Neuron (in vitro differentiated cells): ENCODE results near the gene FIBIN.
"Not testable (repeated sequence)": the region's sequence is repeated elsewhere in the genome, so short reads cannot be mapped to it uniquely, and the experiment has no call there.

ENCODE experiments used
- H2AFZ ChIP-seq: one replicate; pipeline ENCODE4 v1.6.1; 2013; ENCODE audit warnings: low read depth, mild to moderate bottlenecking, inconsistent platforms, low read length, moderate library complexity
- H3K27me3 ChIP-seq: one replicate; pipeline ENCODE4 v1.6.1; 2013; ENCODE audit warnings: low read length; ENCODE audit not compliant: insufficient read depth
- H3K36me3 ChIP-seq: one replicate; pipeline ENCODE4 v1.6.1; 2013; ENCODE audit warnings: low read length; ENCODE audit not compliant: insufficient read depth
- H3K4me1 ChIP-seq: one replicate; pipeline ENCODE4 v1.6.1; 2013; ENCODE audit warnings: low read length; ENCODE audit not compliant: insufficient read depth
- H3K4me3 ChIP-seq: 2 replicates; pipeline ENCODE4 v1.5.1; 2013; ENCODE audit warnings: mild to moderate bottlenecking, low read length, moderate library complexity
- H3K9me3 ChIP-seq: one replicate; pipeline ENCODE4 v1.6.1; 2013; ENCODE audit warnings: low read length

The FIBIN gene

DNA sequence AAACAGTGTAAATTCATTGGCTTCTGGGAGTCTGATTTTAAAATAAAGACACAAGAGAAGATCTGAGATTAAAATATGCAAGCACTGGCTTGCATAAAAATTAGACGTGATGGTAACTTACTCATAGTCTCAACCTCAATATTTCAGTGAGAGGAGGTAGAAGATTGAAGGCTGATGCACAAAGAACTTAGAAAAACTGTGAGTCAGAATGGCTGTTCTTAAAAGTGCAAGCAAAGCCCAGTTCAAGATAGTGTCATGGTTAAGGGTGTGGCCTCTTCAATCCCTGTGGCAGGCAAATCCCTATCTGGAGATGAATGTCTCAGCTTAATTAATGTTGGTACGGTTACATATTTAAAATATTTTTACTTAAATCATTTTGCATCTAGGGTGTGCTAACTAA is 33.6 kb upstream of the FIBIN start:
- H3K36me3 ChIP-seq: no peaks in the 10 kb centered on the region
- H2AFZ ChIP-seq: no peak overlapping the region
- no peaks in the 10 kb centered on the region for H3K27me3 ChIP-seq
- H3K4me3 ChIP-seq: no peak overlapping the region
- H3K9me3 ChIP-seq: no peaks in the 10 kb centered on the region
- no peaks in the 10 kb centered on the region for H3K4me1 ChIP-seq

DNA sequence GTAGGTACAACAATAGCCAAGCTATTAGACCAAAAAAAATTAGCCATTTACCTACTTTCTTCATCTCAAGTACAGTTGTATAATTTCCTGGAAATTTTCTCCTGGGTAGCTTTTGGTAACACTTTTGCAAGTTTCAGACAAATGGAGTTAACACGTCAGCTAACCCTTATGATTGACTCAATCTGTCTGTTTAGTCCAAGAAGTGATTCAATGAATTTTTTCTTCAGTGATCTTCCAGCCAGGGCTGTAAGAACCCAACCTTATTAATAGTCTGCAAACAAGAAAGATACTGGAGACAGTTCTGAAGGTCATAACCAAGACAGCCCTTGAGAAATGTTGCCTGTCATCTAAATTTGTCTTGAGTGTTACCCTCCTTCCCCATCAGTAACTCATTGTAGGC is 30.1 kb upstream of the FIBIN start:
- Histone ChIP-seq H2AFZ (no peak overlapping the region), H3K4me1 (no peaks in the 10 kb centered on the region), H3K9me3 (no peaks in the 10 kb centered on the region), H3K4me3 (no peak overlapping the region), H3K36me3 (no peaks in the 10 kb centered on the region), H3K27me3 (no peaks in the 10 kb centered on the region)

DNA sequence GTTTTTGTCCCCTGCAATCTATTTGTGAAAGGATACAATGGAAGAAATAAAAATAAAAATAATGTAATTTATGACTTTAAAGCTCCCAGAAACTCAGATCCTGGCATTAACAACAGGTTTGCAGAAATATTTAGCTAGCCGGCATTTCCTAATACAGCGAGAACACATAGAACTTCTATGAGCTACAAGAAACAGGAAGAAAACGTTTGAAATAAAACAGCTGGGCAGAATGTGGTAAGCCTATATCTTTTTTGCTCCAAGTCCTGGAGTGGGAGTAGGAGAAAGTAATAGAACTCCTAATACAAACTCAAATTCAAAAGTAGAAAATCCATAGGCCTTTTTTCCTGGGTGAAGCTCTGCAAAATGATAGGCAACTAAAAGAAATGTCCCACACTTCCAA is 29.6 kb upstream of the FIBIN start:
- no peaks in the 10 kb centered on the region for H3K9me3 ChIP-seq
- no peak overlapping the region for H3K4me3 ChIP-seq
- no peak overlapping the region for H2AFZ ChIP-seq
- no peaks in the 10 kb centered on the region for H3K4me1 ChIP-seq
- H3K27me3 ChIP-seq: no peaks in the 10 kb centered on the region
- H3K36me3 ChIP-seq: no peaks in the 10 kb centered on the region

DNA sequence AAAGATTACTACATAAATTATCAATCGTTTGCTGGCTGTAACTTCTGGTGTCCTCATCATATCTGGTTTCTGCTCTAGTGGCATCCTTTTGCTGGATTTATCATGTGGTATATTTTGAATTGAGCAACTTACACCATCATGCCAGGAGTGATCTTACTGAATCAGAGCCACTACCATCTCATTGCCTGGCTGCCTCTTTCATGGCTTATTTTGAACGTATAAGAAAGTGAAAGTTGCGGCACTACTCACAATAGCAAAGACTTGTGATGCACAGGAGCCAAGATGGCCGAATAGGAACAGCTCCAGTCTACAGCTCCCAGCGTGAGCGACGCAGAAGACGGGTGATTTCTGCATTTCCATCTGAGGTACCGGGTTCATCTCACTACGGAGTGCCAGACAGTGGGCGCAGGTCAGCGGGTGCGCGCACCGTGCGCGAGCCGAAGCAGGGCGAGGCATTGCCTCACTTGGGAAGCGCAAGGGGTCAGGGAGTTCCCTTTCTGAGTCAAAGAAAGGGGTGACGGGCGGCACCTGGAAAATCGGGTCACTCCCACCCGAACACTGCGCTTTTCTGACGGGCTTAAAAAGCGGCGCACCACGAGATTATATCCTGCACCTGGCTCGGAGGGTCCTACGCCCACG is 28.9 kb upstream of the FIBIN start:
- H3K4me3 ChIP-seq, H3K27me3 ChIP-seq: not testable (repeated sequence)

DNA sequence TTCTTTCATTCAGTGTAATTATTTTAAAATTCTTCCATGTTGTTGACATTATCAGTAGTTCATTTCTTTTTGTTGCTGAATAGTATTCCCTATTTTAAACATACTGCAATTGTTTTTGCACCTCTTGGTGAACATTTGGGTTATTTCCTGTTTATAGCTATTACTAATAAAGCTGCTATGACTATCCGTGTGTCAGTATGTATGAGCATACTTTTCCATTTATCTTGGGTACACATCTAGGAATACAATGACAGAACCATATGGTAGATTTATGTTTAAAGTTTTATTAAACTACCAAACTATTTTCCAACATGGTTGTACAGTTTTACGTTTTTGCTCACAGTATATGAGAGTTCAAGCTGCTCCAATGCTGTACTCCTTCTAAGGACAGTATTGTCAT is 22.0 kb upstream of the FIBIN start:
- Histone ChIP-seq H3K36me3 (no peaks in the 10 kb centered on the region), H2AFZ (no peak overlapping the region), H3K9me3 (no peaks in the 10 kb centered on the region), H3K4me3 (no peak overlapping the region), H3K27me3 (no peaks in the 10 kb centered on the region), H3K4me1 (no peaks in the 10 kb centered on the region)

More for the DNA sequence above, 28.9 kb upstream of the FIBIN start:
- H3K4me1 ChIP-seq, H2AFZ ChIP-seq, H3K36me3 ChIP-seq, H3K9me3 ChIP-seq: not testable (repeated sequence)

DNA sequence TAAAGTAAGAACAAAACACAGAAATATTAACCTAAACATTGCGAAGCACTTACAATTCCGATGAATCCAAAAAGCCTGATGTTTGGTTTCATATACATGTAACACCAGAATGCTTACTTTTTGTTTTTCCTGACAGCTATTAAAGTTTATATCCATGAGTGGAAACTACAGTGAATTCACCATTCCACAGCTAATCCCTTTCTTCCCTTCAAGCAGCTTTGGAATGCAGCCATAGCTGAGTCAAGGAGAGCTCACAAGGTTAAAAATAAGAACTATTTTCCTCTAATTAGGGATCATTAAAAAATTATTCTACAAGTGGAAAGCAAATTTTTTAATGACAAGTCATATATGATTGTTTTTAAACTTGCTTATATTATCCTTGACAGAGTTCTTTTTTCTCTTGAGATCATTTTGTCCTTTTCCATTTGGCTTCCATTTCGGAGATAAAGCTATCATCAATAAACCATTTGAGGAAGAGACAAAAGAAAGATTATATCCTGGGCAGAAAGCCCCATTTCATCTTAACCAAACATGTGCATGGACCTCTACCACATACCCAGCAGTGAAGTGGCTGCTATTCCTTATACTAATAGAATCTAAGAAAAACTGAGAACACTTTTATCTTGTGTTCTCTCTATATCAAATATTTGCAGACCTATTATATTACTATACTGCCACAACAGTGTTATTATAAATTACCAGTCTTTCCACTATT is 19.7 kb upstream of the FIBIN start:
- Histone ChIP-seq H2AFZ (no peak overlapping the region), H3K9me3 (no peaks in the 10 kb centered on the region), H3K4me1 (no peaks in the 10 kb centered on the region), H3K36me3 (no peaks in the 10 kb centered on the region), H3K27me3 (no peaks in the 10 kb centered on the region), H3K4me3 (no peak overlapping the region)

DNA sequence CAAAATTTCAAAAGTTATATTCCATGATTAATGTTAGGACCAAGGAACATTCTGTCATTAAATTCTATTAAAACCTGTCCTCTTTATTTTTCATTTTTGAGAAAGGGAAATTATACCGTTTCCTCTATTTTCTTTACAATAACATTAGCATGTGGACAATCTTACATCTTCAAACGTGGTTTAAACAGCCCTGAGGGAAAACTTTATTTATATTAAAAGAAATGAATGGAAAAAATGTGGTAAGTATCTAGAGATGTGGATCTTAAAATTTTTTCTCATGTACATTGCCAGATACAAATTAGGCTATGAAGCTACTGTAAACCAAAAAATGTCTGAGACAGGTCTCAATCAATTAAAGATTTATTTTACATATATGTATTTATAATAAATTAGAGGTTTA is 18.9 kb upstream of the FIBIN start:
- Histone ChIP-seq H3K9me3 (no peaks in the 10 kb centered on the region), H3K4me1 (no peaks in the 10 kb centered on the region), H2AFZ (no peak overlapping the region), H3K4me3 (no peak overlapping the region), H3K27me3 (no peaks in the 10 kb centered on the region), H3K36me3 (no peaks in the 10 kb centered on the region)

DNA sequence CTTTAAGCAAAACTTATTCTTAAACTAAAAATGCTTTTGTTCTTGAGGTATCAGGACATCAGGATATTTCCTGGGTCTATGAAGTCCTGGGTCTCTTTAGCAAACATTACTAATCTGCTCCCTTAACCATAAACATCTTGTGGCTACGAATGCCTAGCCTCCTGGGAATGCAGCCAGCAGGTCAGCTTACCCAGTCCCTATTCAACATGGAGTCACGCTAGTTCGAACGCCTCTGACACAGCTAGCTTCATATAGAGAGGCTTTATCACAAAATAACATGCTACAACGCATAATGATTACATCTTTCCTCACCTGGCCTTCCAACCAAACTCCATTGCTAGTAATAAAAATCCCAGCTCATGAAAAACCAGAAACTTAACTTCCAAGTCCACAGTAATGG is 17.5 kb upstream of the FIBIN start:
- Histone ChIP-seq H3K4me3 (no peak overlapping the region), H3K36me3 (no peaks in the 10 kb centered on the region), H3K4me1 (no peaks in the 10 kb centered on the region), H3K27me3 (no peaks in the 10 kb centered on the region), H3K9me3 (no peaks in the 10 kb centered on the region), H2AFZ (no peak overlapping the region)

DNA sequence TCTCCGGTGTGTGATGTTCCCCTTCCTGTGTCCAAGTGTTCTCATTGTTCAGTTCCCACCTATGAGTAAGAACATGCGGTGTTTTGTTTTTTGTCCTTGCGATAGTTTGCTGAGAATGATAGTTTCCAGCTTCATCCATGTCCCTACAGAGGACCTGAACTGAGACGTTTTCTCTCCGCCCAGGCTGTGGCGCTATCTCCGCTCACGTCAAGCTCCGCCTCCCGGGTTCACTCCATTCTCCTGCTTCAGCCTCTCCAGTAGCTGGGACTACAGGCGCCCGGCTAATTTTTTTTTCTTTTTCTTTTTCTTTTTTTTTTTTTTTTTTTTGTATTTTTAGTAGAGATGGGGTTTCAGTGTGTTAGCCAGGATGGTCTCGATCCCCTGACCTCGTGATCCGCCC is 16.7 kb upstream of the FIBIN start:
- H2AFZ ChIP-seq, H3K27me3 ChIP-seq, H3K9me3 ChIP-seq, H3K36me3 ChIP-seq, H3K4me3 ChIP-seq, H3K4me1 ChIP-seq: not testable (repeated sequence)

DNA sequence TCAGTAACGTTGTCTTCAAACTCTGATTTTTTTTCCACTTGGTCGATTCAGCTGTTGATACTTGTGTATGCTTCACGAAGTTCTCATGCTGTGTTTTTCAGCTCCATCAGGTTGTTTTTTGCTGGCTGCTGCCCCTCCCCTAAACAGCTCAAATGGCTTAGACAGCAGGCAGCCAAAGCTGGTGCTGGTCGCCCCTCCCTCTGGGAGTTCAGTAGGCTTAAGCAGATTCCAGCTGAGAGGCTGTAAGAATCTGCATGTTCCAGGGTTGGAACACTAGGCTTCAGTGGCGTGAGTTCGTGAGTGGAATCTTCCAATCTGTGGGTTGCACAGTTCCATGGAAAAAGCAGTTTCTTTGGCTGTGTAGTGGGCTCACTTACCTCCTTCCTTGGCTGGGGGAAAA is 10.3 kb upstream of the FIBIN start:
- Histone ChIP-seq H3K36me3 (no peaks in the 10 kb centered on the region), H3K4me3 (no peak overlapping the region), H2AFZ (no peak overlapping the region), H3K9me3 (no peaks in the 10 kb centered on the region), H3K4me1 (no peaks in the 10 kb centered on the region), H3K27me3 (no peaks in the 10 kb centered on the region)

DNA sequence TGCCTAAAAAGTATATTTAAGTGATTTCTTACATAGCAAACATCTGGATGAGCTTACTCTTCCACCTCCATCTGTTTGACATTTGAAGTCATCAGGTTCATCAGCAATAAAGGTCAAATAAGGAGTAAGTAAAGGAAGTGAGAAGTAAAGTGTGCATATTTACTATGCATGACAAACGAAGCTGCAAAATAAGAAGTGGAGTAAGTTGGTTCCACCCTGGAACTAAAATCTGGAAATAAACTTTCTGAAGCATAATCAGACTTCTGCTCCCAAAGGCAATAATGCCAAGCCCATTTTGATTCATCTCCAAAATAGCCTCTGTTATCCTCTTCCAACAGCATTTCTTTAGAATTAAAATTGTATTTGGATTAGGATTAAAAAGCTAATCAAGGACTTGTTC is 8.4 kb upstream of the FIBIN start:
- H3K9me3 ChIP-seq: no peaks in the 10 kb centered on the region
- H2AFZ ChIP-seq: no peak overlapping the region
- H3K27me3 ChIP-seq: no peaks in the 10 kb centered on the region
- no peak overlapping the region for H3K4me3 ChIP-seq
- no peaks in the 10 kb centered on the region for H3K36me3 ChIP-seq
- no peaks in the 10 kb centered on the region for H3K4me1 ChIP-seq

DNA sequence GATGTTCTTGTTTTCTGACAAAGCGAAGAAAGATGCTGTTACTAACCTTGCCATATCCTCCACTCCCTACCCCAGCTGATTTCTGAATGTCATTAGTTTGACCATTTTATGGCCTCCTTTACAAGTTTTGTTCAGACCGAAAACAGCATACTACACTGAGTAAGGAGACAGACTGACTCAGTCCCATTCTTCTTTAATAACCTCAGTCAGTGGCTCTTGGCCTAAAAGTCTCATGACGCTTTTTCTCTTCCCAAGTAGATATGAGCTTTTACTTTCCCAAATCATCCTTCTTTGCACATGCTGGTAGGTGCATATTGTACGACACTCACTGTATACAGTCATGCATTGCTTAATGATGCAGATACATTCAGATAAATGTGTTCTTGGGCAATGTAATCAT is 8.0 kb upstream of the FIBIN start:
- H2AFZ ChIP-seq: no peak overlapping the region
- no peaks in the 10 kb centered on the region for H3K36me3 ChIP-seq
- no peaks in the 10 kb centered on the region for H3K9me3 ChIP-seq
- no peak overlapping the region for H3K4me3 ChIP-seq
- no peaks in the 10 kb centered on the region for H3K4me1 ChIP-seq
- no peaks in the 10 kb centered on the region for H3K27me3 ChIP-seq

DNA sequence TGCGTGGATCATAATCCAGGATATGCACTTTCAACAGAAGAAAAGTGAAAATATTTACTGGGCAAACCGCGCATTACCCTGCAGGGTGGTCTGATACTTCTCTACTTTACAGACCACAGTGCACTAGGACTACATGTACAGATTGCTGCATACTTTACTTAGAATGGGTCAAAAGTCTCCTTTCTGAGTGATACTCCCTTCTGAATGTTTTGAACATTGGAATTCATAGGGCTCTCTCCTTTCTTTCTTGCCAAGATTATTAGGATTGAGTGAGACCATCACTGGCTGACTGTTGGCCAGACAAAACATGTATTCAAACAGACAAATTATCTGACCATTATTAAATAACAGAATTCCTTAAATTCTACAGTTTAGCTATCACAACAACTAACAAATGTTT is 6.6 kb upstream of the FIBIN start:
- no peaks in the 10 kb centered on the region for H3K4me1 ChIP-seq
- H3K9me3 ChIP-seq: no peaks in the 10 kb centered on the region
- no peak overlapping the region for H2AFZ ChIP-seq
- no peaks in the 10 kb centered on the region for H3K27me3 ChIP-seq
- H3K4me3 ChIP-seq: no peak overlapping the region
- H3K36me3 ChIP-seq: no peaks in the 10 kb centered on the region

DNA sequence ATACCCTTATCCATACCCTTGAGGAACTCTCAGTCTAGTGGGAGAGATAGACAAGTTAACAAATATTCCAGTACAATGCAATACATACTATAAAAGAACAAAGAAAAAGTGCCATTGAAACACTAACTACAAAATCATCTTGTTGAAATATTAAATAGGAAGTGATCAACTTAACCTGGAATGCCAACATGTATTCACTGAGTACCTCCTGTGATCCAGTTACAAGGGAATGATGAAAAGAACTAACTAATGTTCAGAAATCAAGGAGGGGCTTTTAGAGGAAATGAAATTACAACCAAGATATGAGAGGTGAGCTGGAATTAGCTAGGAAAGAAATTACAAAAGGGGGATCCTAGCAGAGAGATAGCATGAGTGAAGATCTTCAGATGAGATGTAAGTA is 6.2 kb upstream of the FIBIN start:
- Histone ChIP-seq H2AFZ (no peak overlapping the region), H3K4me1 (no peaks in the 10 kb centered on the region), H3K4me3 (no peak overlapping the region), H3K27me3 (no peaks in the 10 kb centered on the region), H3K36me3 (no peaks in the 10 kb centered on the region), H3K9me3 (no peaks in the 10 kb centered on the region)
